H1 (cell line): ENCODE measurements around the gene BPGM. TPM values are rescaled to one million over a fixed set of nuclear protein-coding genes. Genes with fewer than 3 reads are reported as not detected.

Experiments used
- CTCF ChIA-PET: fragments of 300-600 bp; sonication (Branson Sonifier 250); formaldehyde crosslinking; loops from one replicate; lab custom pipeline; 2021; ENCODE audit not compliant: partially characterized antibody; lab: Charles Lee
- POLR2A ChIA-PET: fragments of 300-600 bp; sonication (Branson Sonifier 250); formaldehyde crosslinking; loops from one replicate; lab custom pipeline; 2021; ENCODE audit warnings: inconsistent platforms; ENCODE audit not compliant: partially characterized antibody; lab: Charles Lee
- DNase-seq, 2 experiments: peaks; one replicate each; pipeline versions ENCODE4 v3.0.0 to v3.0.0-alpha.2; 2010 to 2022; ENCODE audit warnings: low spot score in 2 of 2, low read depth in 1 of 2, mixed read lengths in 1 of 2
- FAIRE-seq: peaks from 2 replicates; lab custom pipeline; 2011; peaks lifted over from hg19 to GRCh38; lab: Jason Lieb, UNC
- H2AFZ ChIP-seq: 2 replicates; pipeline ENCODE4 v1.8.1; 2012; ENCODE audit warnings: low read length, inconsistent platforms
- H2AK5ac ChIP-seq: 2 replicates; pipeline ENCODE4 v1.6.1; 2013; ENCODE audit warnings: low read depth, low read length
- H2BK120ac ChIP-seq: replicated peaks from 2 replicates; pipeline ENCODE3; 2013; ENCODE audit warnings: low read depth, low read length, inconsistent platforms
- H2BK12ac ChIP-seq: 2 replicates; pipeline ENCODE4 v1.6.1; 2013; ENCODE audit warnings: low read depth, low read length
- H2BK15ac ChIP-seq: 2 replicates; pipeline ENCODE4 v1.6.1; 2013; ENCODE audit warnings: low read length
- H2BK20ac ChIP-seq: 2 replicates; pipeline ENCODE4 v1.6.1; 2013; ENCODE audit warnings: low read length
- H2BK5ac ChIP-seq: 2 replicates; pipeline ENCODE4 v1.6.1; 2013; ENCODE audit warnings: low read depth, low read length
- H3K14ac ChIP-seq: 2 replicates; pipeline ENCODE4 v1.6.1; 2013; ENCODE audit warnings: inconsistent platforms; ENCODE audit not compliant: insufficient read length
- H3K18ac ChIP-seq: 2 replicates; pipeline ENCODE4 v1.6.1; 2013; ENCODE audit warnings: low read length; ENCODE audit errors: extremely low read depth
- H3K23ac ChIP-seq: 2 replicates; pipeline ENCODE4 v1.6.1; 2013; ENCODE audit warnings: inconsistent platforms; ENCODE audit not compliant: insufficient read length
- H3K23me2 ChIP-seq: 2 replicates; pipeline ENCODE4 v1.6.1; 2013; ENCODE audit warnings: low read depth, low read length
- H3K27ac ChIP-seq: 2 replicates; pipeline ENCODE4 v1.6.1; 2011; ENCODE audit warnings: low read depth, low read length, inconsistent platforms
- H3K27me3 ChIP-seq, 4 experiments: replicated peaks in 1 of 4; 1 replicate in 1 of 4; 2 replicates in 3 of 4; pipeline versions ENCODE4 v1.6.1 to v1.8.1; 2011 to 2013; ENCODE audit warnings: low read length in 3 of 4, mild to moderate bottlenecking in 3 of 4, inconsistent platforms in 2 of 4, mixed read lengths in 2 of 4, moderate library complexity in 1 of 4; ENCODE audit not compliant: control insufficient read depth in 3 of 4, insufficient read depth in 3 of 4; ENCODE audit errors: extremely low read depth in 1 of 4
- H3K36me3 ChIP-seq, 4 experiments: 2 replicates each; pipeline versions ENCODE4 v1.6.1 to v1.8.1; 2011 to 2013; ENCODE audit warnings: mild to moderate bottlenecking in 4 of 4, low read length in 3 of 4, moderate library complexity in 2 of 4, control low read depth in 1 of 4, inconsistent platforms in 1 of 4; ENCODE audit not compliant: insufficient read depth in 4 of 4, control insufficient read depth in 2 of 4
- H3K4ac ChIP-seq: replicated peaks from 2 replicates; pipeline ENCODE3; 2013; ENCODE audit warnings: low read length, low read depth, mixed read lengths, inconsistent platforms; ENCODE audit not compliant: insufficient read length
- H3K4me1 ChIP-seq, 4 experiments: replicated peaks in 1 of 4; 1 replicate in 1 of 4; 2 replicates in 3 of 4; pipeline versions ENCODE4 v1.6.1 to v1.8.1; 2011 to 2013; ENCODE audit warnings: low read length in 3 of 4, inconsistent platforms in 2 of 4, mixed read lengths in 1 of 4; ENCODE audit not compliant: insufficient read depth in 4 of 4, control insufficient read depth in 3 of 4
- H3K4me2 ChIP-seq, 2 experiments: 2 replicates each; pipeline versions ENCODE4 v1.6.1 to v1.8.1; 2011 to 2013; ENCODE audit warnings: low read depth in 2 of 2, low read length in 2 of 2, control low read depth in 1 of 2, inconsistent platforms in 1 of 2, mild to moderate bottlenecking in 1 of 2; ENCODE audit not compliant: insufficient read depth in 1 of 2
- H3K4me3 ChIP-seq, 4 experiments: fragments of 200-600, 300-600 bp in 1 of 4; sonication (generic), shearing (Covaris generic), sonication (Bioruptor Twin) in 1 of 4; 2 replicates each; pipeline versions ENCODE4 v1.5.1 to v1.8.1; 2011 to 2016; ENCODE audit warnings: low read length in 4 of 4, low read depth in 3 of 4, control low read depth in 2 of 4, inconsistent platforms in 2 of 4, mild to moderate bottlenecking in 2 of 4, mixed read lengths in 1 of 4, moderate library complexity in 1 of 4; ENCODE audit not compliant: insufficient read depth in 2 of 4; ENCODE audit errors: extremely low read depth in 1 of 4
- H3K56ac ChIP-seq: replicated peaks from 2 replicates; pipeline ENCODE3; 2013; ENCODE audit warnings: low read depth, mild to moderate bottlenecking, mixed read lengths, low read length, inconsistent platforms; ENCODE audit not compliant: insufficient read length
- H3K79me1 ChIP-seq: 2 replicates; pipeline ENCODE4 v1.6.1; 2013; ENCODE audit warnings: low read depth, low read length, control low read depth
- H3K79me2 ChIP-seq, 2 experiments: 2 replicates each; pipeline versions ENCODE4 v1.6.1 to v1.8.1; 2012 to 2013; ENCODE audit warnings: low read length in 2 of 2, mild to moderate bottlenecking in 2 of 2, inconsistent platforms in 1 of 2; ENCODE audit not compliant: insufficient read depth in 2 of 2, control insufficient read depth in 1 of 2
- H3K9ac ChIP-seq, 4 experiments: replicated peaks in 1 of 4; 1 replicate in 1 of 4; 2 replicates in 3 of 4; pipeline versions ENCODE4 v1.6.1 to v1.8.1; 2011 to 2013; ENCODE audit warnings: low read depth in 3 of 4, low read length in 3 of 4, control low read depth in 2 of 4, mild to moderate bottlenecking in 2 of 4, moderate library complexity in 2 of 4, inconsistent platforms in 1 of 4; ENCODE audit errors: extremely low read depth in 1 of 4
- H3K9me3 ChIP-seq, 2 experiments: 2 replicates each; pipeline versions ENCODE4 v1.6.1 to v1.8.1; 2012 to 2013; ENCODE audit warnings: mild to moderate bottlenecking in 2 of 2, moderate library complexity in 2 of 2, control low read depth in 1 of 2, inconsistent platforms in 1 of 2, low read depth in 1 of 2, low read length in 1 of 2, mixed read lengths in 1 of 2; ENCODE audit not compliant: insufficient read depth in 2 of 2
- H4K20me1 ChIP-seq, 2 experiments: replicated peaks in 1 of 2; 2 replicates each; pipeline versions ENCODE3 to v1.8.1; 2011 to 2013; ENCODE audit warnings: inconsistent platforms in 2 of 2, low read length in 2 of 2, mild to moderate bottlenecking in 1 of 2; ENCODE audit not compliant: insufficient read depth in 2 of 2, control insufficient read depth in 1 of 2
- H4K5ac ChIP-seq: 2 replicates; pipeline ENCODE4 v1.6.1; 2013; ENCODE audit warnings: low read length, low read depth, mixed read lengths, inconsistent platforms; ENCODE audit not compliant: insufficient read length
- H4K8ac ChIP-seq: 2 replicates; pipeline ENCODE4 v1.8.0; 2013; ENCODE audit warnings: mild to moderate bottlenecking, moderate library complexity, low read length, inconsistent platforms; ENCODE audit not compliant: insufficient read depth; ENCODE audit errors: extremely low read depth
- H4K91ac ChIP-seq: replicated peaks from 2 replicates; pipeline ENCODE3; 2013; ENCODE audit warnings: low read length, mixed read lengths, inconsistent platforms; ENCODE audit not compliant: insufficient read length
- BRCA1 ChIP-seq: IDR thresholded peaks from 2 replicates; pipeline ENCODE4 v1.6.1; 2012; ENCODE audit warnings: low read depth, low read length, improper control_type of control experiment
- CBX5 ChIP-seq: fragments of 300-800, 300-1000 bp; sonication (generic); IDR thresholded peaks from 2 replicates; pipeline ENCODE4 v1.7.1; 2016; ENCODE audit warnings: antibody characterized with exemption, low read length, low read depth
- FOSL1 ChIP-seq: IDR thresholded peaks from 2 replicates; pipeline ENCODE4 v1.6.1; 2011; ENCODE audit warnings: mild to moderate bottlenecking, low read depth, low read length, moderate library complexity; ENCODE audit not compliant: insufficient read depth
- NANOG ChIP-seq: IDR thresholded peaks from 2 replicates; pipeline ENCODE4 v1.6.1; 2011; ENCODE audit warnings: low read length, low read depth, mild to moderate bottlenecking, inconsistent platforms; ENCODE audit not compliant: insufficient read depth, poor library complexity, severe bottlenecking
- SP1 ChIP-seq: IDR thresholded peaks from 2 replicates; pipeline ENCODE4 v1.6.1; 2011; ENCODE audit warnings: low read depth, low read length
- USF2 ChIP-seq: IDR thresholded peaks from 2 replicates; pipeline ENCODE4 v1.6.1; 2011; ENCODE audit warnings: low read length, improper control_type of control experiment
- WGBS, 2 experiments: shearing (Covaris generic) in 1 of 2; methylation state at CpG; one replicate each; pipeline versions ENCODE4 v1.1.6 to v1.1.7; 2013 to 2015; ENCODE audit warnings: low lambda C conversion rate in 2 of 2, mixed read lengths in 2 of 2, inconsistent platforms in 1 of 2, low coverage in 1 of 2, missing lambda C conversion rate in 1 of 2; ENCODE audit not compliant: insufficient replicate concordance in 2 of 2, insufficient coverage in 1 of 2, insufficient read length in 1 of 2; ENCODE audit errors: extremely low coverage in 1 of 2, missing lambda C conversion rate in 1 of 2; 5-methylcytosine and 5-hydroxymethylcytosine counted together
- polyA plus RNA-seq, 7 experiments: library from polyadenylated mRNA; depleted of rRNA in 3 of 7; stranded (reverse) in 5 of 7; unstranded in 2 of 7; fragments of >200 nt in 5 of 7; fragments of 200-250 nt in 2 of 7; gene quantifications; 1 replicate in 5 of 7; 2 replicates in 1 of 7; 4 replicates in 1 of 7; pipeline versions ENCODE4 v1.2.1 to v1.2.3, GENCODE V29; 2011 to 2013; ENCODE audit warnings: missing spikeins in 2 of 7, mixed read lengths in 2 of 7
- total RNA-seq: library from RNA; stranded (reverse); fragmentation: NEBNext Ultra II Directional; extraction: Animal tissue kit (Norgen Biotek cat#: 25700); gene quantifications from 2 replicates; pipeline ENCODE4 v1.2.1, GENCODE V29; 2021
- TF ChIP-seq, protein P1 (sequence below): IDR thresholded peaks from 2 replicates; pipeline ENCODE4 v1.6.1; 2012; ENCODE audit warnings: low read length, inconsistent platforms

BPGM gene
- total and polyA plus RNA-seq, 2 of the 8 experiments (the other 6 are each of a cell fraction or from before 2014, with no cell fraction given): 9.7 to 15.3 TPM

GRCh38 chr7:134630237-134630636 is 16.4 kb upstream of the BPGM start:
- no peak overlapping the region for H3K56ac ChIP-seq
- ChIA-PET POLR2A (interaction anchor here (0.7 kb wide), 1 partner anchor 71 kb away, joined by 3 read pairs; no protein-coding TSS in a partner anchor), CTCF (interaction anchor here (0.6 to 10.0 kb wide), 7 partner anchors 9 to 197 kb away, joined by 3 to 108 read pairs (median 4); partner anchors contain the start of gene BPGM)
- H3K9me3 ChIP-seq: no peaks in the 10 kb centered on the region
- 75% methylated on average over 1 of the region's 1 CpG; no CpG with 5 or more reads in 1 of the 2 experiments for WGBS, 2 experiments
- no peak overlapping the region for H2AK5ac ChIP-seq
- no peaks in the 10 kb centered on the region for H3K36me3 ChIP-seq
- no peak overlapping the region for H2BK5ac ChIP-seq
- no peak overlapping the region for H2AFZ ChIP-seq
- H3K4me1 ChIP-seq: no peaks in the 10 kb centered on the region
- H3K18ac ChIP-seq: no peak overlapping the region
- H4K5ac ChIP-seq: no peak overlapping the region
- H3K9ac ChIP-seq: no peak overlapping the region
- no peak for FAIRE-seq
- DNase-seq: no peak
- no peaks in the 10 kb centered on the region for H3K79me1 ChIP-seq
- H4K8ac ChIP-seq: no peak overlapping the region
- H4K91ac ChIP-seq: no peak overlapping the region
- no peaks in the 10 kb centered on the region for H3K79me2 ChIP-seq
- no peak overlapping the region for H3K4ac ChIP-seq
- no peak overlapping the region for H3K4me2 ChIP-seq
- H3K23ac ChIP-seq: no peak overlapping the region
- H2BK12ac ChIP-seq: no peak overlapping the region
- no peak overlapping the region for H2BK15ac ChIP-seq
- no peaks in the 10 kb centered on the region for H4K20me1 ChIP-seq
- no peak overlapping the region for H3K27ac ChIP-seq
- H3K14ac ChIP-seq: no peak overlapping the region
- no peak overlapping the region for H3K4me3 ChIP-seq
- H3K23me2 ChIP-seq: no peaks in the 10 kb centered on the region
- H3K27me3 ChIP-seq: no peaks in the 10 kb centered on the region
- H2BK120ac ChIP-seq: no peak overlapping the region
- H2BK20ac ChIP-seq: no peak overlapping the region
- TF ChIP-seq, protein P1, sequence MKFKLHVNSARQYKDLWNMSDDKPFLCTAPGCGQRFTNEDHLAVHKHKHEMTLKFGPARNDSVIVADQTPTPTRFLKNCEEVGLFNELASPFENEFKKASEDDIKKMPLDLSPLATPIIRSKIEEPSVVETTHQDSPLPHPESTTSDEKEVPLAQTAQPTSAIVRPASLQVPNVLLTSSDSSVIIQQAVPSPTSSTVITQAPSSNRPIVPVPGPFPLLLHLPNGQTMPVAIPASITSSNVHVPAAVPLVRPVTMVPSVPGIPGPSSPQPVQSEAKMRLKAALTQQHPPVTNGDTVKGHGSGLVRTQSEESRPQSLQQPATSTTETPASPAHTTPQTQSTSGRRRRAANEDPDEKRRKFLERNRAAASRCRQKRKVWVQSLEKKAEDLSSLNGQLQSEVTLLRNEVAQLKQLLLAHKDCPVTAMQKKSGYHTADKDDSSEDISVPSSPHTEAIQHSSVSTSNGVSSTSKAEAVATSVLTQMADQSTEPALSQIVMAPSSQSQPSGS: no peak
- TF ChIP-seq CBX5 (no peak), SP1 (no peak), BRCA1 (no peak), USF2 (no peak), NANOG (no peak), FOSL1 (no peak)
